Uterus (tissue), 2 donors: ENCODE data around the gene FLRT1.

ENCODE experiments used
- CTCF ChIP-seq, 4 experiments: fragments of 200-600 bp in 2 of 4; fragments of 450-650 bp in 2 of 4; sonication (generic) in 2 of 4; IDR thresholded peaks; one replicate each; pipeline ENCODE4 v1.5.1; 2016 to 2019; ENCODE audit warnings: antibody characterized with exemption in 4 of 4, mild to moderate bottlenecking in 2 of 4, moderate library complexity in 1 of 4
- POLR2A ChIP-seq, 2 donors: fragments of 450-650 bp; IDR thresholded peaks; one replicate each; pipeline ENCODE4 v1.6.1; 2016; ENCODE audit warnings: antibody characterized with exemption in 2 of 2, mild to moderate bottlenecking in 1 of 2, moderate library complexity in 1 of 2

- TF ChIP-seq POLR2A (IDR thresholded peaks at IDR 0.05) (no peak), CTCF (IDR thresholded peaks at IDR 0.05) (no peak)
These were observed 6.0 kb upstream of the FLRT1 start for GRCh38 chr11:64029773-64030172.
